ENCODE results near the gene USH2A.
A peak's percentile ranks its signal among the peaks of the same experiment; 100 is the strongest.

Gene USH2A

DNA sequence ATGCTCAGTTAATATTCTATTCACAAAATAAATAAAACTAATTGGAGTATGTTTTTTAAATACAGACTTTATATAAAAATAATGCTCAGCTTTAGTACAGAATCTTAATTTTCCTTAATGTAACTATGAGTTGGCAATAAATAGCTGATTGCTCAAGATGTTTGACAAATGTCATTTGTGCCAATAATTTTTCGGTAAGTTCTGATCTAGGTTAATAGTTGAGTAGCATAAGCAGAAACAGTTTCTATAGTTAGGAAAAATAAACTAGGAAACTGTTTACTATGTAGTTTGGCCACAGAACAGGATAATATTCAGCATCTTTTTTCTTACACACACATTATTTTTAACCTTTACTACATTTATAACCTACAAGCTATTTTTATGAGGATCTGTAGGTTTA is 815.8 kb downstream of the USH2A start:
- Histone ChIP-seq H3K4me3 (replicated peaks; ENCODE audit: low read depth, low read length) (no peak overlapping the region), H3K27me3 (replicated peaks; ENCODE audit: control insufficient read depth, insufficient read depth, low read length) (no peaks in the 10 kb centered on the region), H3K36me3 (ENCODE audit: control insufficient read depth, insufficient read depth, low read length) (no peaks in the 10 kb centered on the region; the same call in 1 of the 2 replicates)
- no peak for DNase-seq (ENCODE audit: extremely low read depth, insufficient read length)
- TF ChIP-seq, protein P1, sequence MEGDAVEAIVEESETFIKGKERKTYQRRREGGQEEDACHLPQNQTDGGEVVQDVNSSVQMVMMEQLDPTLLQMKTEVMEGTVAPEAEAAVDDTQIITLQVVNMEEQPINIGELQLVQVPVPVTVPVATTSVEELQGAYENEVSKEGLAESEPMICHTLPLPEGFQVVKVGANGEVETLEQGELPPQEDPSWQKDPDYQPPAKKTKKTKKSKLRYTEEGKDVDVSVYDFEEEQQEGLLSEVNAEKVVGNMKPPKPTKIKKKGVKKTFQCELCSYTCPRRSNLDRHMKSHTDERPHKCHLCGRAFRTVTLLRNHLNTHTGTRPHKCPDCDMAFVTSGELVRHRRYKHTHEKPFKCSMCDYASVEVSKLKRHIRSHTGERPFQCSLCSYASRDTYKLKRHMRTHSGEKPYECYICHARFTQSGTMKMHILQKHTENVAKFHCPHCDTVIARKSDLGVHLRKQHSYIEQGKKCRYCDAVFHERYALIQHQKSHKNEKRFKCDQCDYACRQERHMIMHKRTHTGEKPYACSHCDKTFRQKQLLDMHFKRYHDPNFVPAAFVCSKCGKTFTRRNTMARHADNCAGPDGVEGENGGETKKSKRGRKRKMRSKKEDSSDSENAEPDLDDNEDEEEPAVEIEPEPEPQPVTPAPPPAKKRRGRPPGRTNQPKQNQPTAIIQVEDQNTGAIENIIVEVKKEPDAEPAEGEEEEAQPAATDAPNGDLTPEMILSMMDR (IDR thresholded peaks at IDR 0.05; ENCODE audit: insufficient read depth, low read length, poor library complexity, severe bottlenecking): no peak

DNA sequence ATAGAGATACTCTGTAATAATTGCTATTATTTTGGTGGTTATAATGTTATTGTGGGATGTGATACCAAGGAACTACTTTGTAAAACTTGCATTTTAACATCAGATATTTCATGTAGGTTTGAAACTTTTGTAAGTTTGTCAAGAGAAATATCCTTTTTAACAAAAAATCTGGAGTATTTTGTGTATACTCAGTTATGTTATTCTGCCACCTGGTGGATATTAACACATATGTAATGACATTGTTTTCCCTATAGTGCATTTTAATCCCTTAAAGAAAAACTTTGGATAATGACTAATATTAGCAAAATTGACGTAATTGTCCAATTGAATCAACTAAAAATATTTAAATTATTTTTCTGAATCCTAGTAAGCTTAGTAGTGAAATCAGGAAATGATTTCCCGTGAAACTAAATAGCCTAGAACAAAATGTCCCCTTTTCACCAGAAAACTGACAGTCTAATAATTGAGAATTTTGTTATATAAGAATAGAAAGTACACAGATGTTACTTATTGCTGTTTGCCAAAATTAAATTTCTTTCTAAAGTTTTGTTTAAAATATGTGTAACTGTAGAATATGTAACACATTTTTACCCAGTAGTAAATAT is 816.6 kb downstream of the USH2A start:
- no peaks in the 10 kb centered on the region for H3K27me3 ChIP-seq (replicated peaks; ENCODE audit: control insufficient read depth, insufficient read depth, low read length)
- H3K36me3 ChIP-seq (ENCODE audit: control insufficient read depth, insufficient read depth, low read length): no peaks in the 10 kb centered on the region; the same call in 1 of the 2 replicates
- TF ChIP-seq, protein P1 (IDR thresholded peaks at IDR 0.05; ENCODE audit: insufficient read depth, low read length, poor library complexity, severe bottlenecking): peak; percentile 27
- H3K4me3 ChIP-seq (replicated peaks; ENCODE audit: low read depth, low read length): no peak overlapping the region
- no peak for DNase-seq (ENCODE audit: extremely low read depth, insufficient read length)

DNA sequence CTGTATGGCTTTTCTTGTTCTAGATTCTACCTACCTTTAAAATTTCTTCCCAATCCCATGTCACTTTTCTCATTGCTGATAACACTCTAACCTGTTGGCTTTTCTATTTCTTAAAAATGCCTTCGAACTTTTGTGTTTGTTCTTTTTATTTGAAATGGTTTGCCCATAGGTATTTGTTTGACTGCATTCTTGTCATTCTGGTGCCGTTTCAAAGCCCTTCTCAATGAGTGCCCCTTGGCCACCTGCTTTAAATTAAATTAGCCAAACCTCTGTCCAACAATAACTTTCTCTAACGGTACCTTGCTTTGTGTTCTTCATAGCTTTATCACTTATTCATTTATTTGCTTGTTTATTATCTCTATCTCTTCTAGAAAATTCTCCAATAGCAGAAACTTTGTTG is 817.2 kb downstream of the USH2A start:
- TF ChIP-seq, protein P1 (IDR thresholded peaks at IDR 0.05; ENCODE audit: insufficient read depth, low read length, poor library complexity, severe bottlenecking): no peak
- DNase-seq (ENCODE audit: extremely low read depth, insufficient read length): no peak
- Histone ChIP-seq H3K27me3 (replicated peaks; ENCODE audit: control insufficient read depth, insufficient read depth, low read length) (no peaks in the 10 kb centered on the region), H3K36me3 (ENCODE audit: control insufficient read depth, insufficient read depth, low read length) (no peaks in the 10 kb centered on the region; the same call in 1 of the 2 replicates), H3K4me3 (replicated peaks; ENCODE audit: low read depth, low read length) (no peak overlapping the region)

DNA sequence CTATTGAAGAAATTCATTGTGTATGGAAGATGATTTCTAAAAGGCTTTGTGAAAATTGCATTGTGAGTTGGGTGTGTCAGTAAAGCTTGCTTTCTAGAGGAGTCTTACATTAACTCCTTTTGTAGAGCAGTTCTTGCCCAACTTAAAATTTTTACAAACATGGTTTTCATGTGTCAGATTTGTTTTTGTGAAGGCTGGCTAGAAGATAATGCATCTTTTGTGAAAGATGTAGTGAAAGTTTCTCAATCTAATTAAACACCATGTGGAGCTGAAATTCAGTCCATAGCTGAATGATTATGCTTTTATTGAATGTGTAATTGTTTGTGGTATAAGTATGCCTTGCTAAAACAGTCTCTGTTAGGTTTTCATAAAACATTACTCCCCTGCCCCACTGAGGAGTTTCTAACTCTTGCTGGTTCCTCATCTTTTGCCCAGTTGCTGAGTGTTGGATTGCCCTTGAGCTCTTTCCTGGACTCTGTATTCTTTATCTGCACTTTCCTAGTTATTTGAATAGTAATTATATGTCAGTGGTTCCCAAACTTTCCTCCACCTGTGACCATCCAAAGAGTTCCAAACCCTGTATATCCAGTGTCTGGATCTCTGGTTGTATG is 818.1 kb downstream of the USH2A start:
- no peaks in the 10 kb centered on the region for H3K27me3 ChIP-seq (replicated peaks; ENCODE audit: control insufficient read depth, insufficient read depth, low read length)
- H3K4me3 ChIP-seq (replicated peaks; ENCODE audit: low read depth, low read length): no peak overlapping the region
- no peak for DNase-seq (ENCODE audit: extremely low read depth, insufficient read length)
- no peaks in the 10 kb centered on the region; the same call in 1 of the 2 replicates for H3K36me3 ChIP-seq (ENCODE audit: control insufficient read depth, insufficient read depth, low read length)
- TF ChIP-seq, protein P1 (IDR thresholded peaks at IDR 0.05; ENCODE audit: insufficient read depth, low read length, poor library complexity, severe bottlenecking): no peak

DNA sequence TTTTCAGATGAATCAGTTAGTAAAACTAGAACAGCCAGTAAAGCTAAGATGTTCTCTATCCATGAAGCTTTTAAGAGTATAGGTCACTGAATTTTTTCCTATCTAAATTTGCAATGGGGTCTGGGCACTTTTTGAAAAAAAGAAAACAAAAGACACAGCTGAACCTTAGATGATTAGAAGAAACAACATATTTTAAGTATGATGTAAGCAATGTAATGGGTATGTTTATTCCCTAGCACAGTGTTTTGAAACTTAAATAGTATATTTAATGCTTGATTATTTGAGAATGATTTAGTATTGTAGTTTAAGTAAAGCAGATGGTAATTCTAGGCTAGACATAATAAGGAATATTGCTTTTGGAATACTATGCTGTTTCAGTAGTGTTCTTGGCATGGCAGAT is 819.9 kb downstream of the USH2A start:
- no peaks in the 10 kb centered on the region for H3K27me3 ChIP-seq (replicated peaks; ENCODE audit: control insufficient read depth, insufficient read depth, low read length)
- TF ChIP-seq, protein P1 (IDR thresholded peaks at IDR 0.05; ENCODE audit: insufficient read depth, low read length, poor library complexity, severe bottlenecking): no peak
- H3K4me3 ChIP-seq (replicated peaks; ENCODE audit: low read depth, low read length): no peak overlapping the region
- no peak for DNase-seq (ENCODE audit: extremely low read depth, insufficient read length)
- no peaks in the 10 kb centered on the region for H3K36me3 ChIP-seq (ENCODE audit: control insufficient read depth, insufficient read depth, low read length)
